Keratinocyte (primary cell): ENCODE measurements around the gene GSTA1.

ENCODE experiments used
- EZH2 ChIP-seq: IDR thresholded peaks from one replicate; pipeline ENCODE4 v1.6.1; 2012; ENCODE audit warnings: inconsistent platforms, mild to moderate bottlenecking, low read length, moderate library complexity
- TF ChIP-seq, protein P1 (sequence below), 3 experiments: IDR thresholded peaks in 1 of 3; conservative IDR thresholded peaks in 1 of 3; optimal IDR thresholded peaks in 1 of 3; 2 replicates in 2 of 3; 3 replicates in 1 of 3; pipeline versions ENCODE3 to v1.5.1; 2011; ENCODE audit warnings: low read length in 3 of 3, mild to moderate bottlenecking in 3 of 3, moderate library complexity in 2 of 3, control low read depth in 1 of 3, inconsistent platforms in 1 of 3; ENCODE audit not compliant: insufficient read depth in 2 of 3; ENCODE audit errors: extremely low read depth in 1 of 3

DNA sequence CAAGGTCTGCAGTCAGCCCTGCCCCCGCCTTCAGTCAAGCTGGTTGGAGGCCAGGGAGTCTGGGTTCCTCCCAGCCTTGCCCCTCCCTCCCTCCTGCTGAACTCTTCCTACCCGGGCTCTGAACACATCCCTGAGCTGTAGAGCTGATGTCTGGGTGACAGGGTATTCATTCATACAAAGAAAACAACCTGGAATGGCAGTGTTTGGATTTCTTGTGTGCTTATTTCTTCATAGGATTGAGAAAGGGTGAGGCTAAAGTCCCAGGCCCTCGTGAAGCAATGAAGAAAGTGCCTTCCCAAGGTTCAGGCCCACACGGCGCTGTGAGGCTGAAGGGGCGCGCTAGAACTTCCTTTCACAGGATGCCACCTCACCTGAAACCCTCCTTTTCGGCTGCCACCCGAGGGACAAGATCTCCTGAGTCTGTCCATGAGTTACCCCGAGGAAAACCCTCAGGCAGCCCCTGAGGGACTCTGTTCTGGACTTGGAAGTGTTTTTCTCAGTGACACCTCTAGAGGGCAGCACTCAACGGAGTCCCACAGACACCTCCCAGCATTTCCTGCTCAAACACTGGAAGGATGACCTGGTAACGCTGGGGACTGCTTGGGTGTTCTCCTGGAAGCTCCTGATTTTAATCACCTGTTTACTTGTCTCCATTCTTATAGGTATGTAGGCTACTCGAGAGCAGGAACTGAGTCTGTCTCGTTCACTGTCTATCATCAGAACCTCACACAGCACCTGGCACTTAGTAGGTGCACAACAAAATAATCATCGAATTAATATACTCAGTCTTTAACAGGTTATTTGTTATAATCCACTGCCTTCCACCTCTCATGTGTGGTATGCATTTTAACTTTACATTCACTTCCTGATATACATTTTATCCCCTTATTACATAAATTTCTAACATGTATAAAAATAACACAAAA is 11.8 kb upstream of the GSTA1 start:
- TF ChIP-seq, protein P1, sequence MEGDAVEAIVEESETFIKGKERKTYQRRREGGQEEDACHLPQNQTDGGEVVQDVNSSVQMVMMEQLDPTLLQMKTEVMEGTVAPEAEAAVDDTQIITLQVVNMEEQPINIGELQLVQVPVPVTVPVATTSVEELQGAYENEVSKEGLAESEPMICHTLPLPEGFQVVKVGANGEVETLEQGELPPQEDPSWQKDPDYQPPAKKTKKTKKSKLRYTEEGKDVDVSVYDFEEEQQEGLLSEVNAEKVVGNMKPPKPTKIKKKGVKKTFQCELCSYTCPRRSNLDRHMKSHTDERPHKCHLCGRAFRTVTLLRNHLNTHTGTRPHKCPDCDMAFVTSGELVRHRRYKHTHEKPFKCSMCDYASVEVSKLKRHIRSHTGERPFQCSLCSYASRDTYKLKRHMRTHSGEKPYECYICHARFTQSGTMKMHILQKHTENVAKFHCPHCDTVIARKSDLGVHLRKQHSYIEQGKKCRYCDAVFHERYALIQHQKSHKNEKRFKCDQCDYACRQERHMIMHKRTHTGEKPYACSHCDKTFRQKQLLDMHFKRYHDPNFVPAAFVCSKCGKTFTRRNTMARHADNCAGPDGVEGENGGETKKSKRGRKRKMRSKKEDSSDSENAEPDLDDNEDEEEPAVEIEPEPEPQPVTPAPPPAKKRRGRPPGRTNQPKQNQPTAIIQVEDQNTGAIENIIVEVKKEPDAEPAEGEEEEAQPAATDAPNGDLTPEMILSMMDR (optimal IDR thresholded peaks at IDR 0.05 in 1 of 3, IDR thresholded peaks at IDR 0.05 in 1 of 3, conservative IDR thresholded peaks at IDR 0.05 in 1 of 3; ENCODE audit: extremely low read depth in 1 of 3, insufficient read depth in 2 of 3, low read length in 3 of 3) = peak; percentile 57 to 62 (median 60)
- no peak for TF ChIP-seq EZH2
